HL-60/S4 (cell line): ENCODE results near the gene DLGAP1.

Experiments used
- in situ Hi-C: fragments of 300-500 bp; cut with MboI; formaldehyde crosslinking; loops from 2 replicates; pipeline ENCODE4 v1.14.3; 2022; ENCODE audit warnings: low sequenced_read_pairs

DLGAP1 gene

DNA sequence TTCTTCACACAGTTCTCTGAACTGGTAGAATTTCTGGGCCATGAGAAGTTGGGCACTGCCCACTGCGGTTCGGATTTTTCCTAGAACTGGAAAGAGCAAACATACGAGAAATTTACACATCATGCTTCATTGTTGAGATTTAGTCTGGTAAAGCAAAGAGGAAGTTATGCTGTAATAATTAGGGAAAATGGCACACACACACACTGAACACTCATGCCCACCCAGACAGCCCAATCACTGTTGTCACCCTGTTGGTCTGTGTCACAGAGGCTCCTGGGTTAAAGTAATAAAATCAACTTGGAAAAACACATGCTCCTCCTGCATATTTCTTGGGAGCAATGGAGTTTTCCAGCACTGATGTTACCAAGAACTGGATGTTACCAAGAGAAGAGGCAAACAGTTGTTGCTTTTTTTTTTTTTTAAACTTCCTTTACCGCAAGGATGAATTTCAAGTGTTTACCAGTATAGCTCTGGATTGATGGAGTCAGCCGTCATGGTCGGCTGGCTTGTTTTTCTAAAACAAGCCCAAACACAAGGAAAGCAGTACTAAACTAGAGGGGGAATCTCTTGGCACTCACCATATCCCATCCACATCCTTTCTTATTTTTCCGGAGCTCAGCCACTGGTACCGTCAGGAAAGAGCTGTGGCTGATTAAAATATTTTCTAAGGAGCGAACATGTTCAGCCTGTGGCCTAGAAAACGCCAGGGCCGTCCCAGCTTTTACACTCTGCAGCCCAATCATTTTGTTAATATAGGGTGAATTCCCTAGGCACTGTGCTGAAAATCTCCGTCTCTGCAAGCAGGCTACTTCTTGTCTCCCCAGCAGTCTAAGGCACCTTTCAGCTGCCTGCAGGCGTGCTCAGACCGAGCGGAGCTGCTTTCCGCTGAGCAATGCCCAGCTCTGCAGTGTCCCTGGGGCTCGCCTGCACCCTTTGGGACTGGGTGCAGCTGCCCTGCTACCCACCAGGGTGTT, 946.2 kb downstream of the DLGAP1 start:
- in situ Hi-C loops: no loop called here

- in situ Hi-C loops: no loop called here
Observed at GRCh38 chr18:3504637-3505036, 950.5 kb downstream of the DLGAP1 start.

DNA sequence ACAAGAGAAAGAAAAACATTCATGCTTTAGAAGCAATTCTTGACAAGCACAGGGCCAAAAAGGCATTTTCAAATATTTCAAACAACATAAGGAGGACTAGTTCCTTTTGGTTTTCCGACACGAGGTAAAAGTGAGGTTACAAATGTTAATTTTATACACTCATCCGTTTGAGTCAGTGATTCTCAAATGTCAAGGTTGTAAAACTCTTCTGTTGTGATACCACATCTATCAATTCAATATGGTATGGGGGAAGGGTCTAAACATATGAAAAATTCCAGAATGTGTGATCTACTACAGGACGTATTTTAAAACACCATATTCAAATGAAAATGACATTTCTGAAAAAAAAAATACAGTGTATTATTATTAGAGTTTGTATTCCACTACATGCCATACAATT, 952.5 kb downstream of the DLGAP1 start:
- in situ Hi-C loops: no loop called here

GRCh38 chr18:3500016-3500415, 955.1 kb downstream of the DLGAP1 start:
- in situ Hi-C loops: no loop called here

- in situ Hi-C loops: no loop called here
Observed at GRCh38 chr18:3499501-3499900, 955.6 kb downstream of the DLGAP1 start.

DNA sequence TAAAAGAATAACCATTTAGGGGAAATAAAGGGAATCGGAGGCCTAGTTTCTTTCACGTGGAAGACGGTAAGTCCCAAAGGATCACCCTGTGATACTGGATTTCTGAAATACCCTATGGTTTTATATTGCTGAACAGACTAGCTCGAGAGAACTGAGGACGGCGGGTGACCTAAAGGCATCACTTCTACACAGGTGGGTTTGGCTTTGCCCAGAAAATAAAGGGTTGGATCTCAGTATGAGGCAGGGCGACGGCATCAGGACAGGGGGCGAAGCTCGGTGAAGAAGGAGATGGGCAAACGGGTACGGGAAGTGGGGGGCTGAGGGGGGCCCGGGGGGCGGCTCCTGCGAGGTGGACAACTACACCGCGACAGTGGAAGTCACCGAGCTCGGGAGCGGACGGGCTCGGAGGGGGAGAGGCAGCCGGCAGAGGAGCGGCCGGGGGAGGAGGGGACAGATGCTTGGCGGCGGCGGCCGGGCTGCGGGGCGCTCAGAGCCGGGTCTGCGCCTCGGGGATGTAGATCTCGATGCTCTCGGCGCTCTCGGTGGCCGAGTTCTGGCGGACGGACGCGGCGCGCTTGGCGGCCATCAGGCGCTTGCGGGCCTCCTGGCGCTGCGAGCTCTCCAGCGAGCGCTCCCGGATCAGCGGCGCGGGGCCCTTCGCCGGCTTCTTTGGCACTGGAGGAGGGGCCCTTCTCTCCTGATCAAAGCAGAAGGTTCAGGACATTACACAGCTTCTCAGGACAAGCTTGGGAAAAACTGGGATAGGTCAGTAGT, 956.2 kb downstream of the DLGAP1 start:
- in situ Hi-C loops: no loop called here

- in situ Hi-C loops: no loop called here
Observed at GRCh38 chr18:3495691-3496430, 959.2 kb downstream of the DLGAP1 start.

- in situ Hi-C loops: no loop called here
Observed at GRCh38 chr18:3494569-3494968, 960.5 kb downstream of the DLGAP1 start.

GRCh38 chr18:3494245-3494526, 960.9 kb downstream of the DLGAP1 start:
- in situ Hi-C loops: no loop called here

DNA sequence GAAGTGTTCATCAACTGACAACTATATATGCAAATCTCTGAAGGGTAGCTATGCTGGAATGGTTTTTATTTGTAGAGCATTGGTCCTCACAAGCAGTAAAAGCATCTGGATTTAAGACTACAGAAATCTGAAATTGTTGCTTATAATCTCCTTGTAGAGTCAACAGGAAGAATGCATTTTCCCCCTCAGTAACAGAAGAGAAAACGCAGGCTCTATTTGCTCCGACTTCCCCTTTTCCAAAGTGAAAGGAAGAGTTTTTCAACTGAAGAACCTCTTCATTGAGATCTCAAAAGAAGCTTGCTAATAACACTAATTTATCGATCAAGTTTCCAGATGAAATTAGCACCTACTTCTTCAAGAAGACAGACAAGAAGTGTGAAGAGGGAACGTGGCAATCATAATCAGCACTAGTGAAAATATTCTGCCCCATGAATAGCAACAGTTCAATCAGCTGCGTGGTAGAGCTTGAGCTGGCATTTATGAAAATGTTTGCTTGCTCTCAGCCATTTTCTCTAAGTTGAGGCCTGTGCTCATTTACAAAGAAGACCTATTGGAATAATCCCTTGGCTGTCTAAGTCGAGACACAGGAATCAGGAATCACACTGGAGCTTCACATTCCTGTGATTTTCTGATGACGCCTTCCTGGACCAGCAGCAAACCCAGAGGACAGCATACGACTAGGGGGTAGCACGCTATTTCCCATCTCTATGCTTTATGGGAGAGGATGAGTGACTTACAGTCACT, 961.4 kb downstream of the DLGAP1 start:
- in situ Hi-C loops: no loop called here

- in situ Hi-C loops: no loop called here
Observed at GRCh38 chr18:3492721-3493120, 962.4 kb downstream of the DLGAP1 start.

- in situ Hi-C loops: no loop called here
Observed at GRCh38 chr18:3491981-3492555, 963.0 kb downstream of the DLGAP1 start.

DNA sequence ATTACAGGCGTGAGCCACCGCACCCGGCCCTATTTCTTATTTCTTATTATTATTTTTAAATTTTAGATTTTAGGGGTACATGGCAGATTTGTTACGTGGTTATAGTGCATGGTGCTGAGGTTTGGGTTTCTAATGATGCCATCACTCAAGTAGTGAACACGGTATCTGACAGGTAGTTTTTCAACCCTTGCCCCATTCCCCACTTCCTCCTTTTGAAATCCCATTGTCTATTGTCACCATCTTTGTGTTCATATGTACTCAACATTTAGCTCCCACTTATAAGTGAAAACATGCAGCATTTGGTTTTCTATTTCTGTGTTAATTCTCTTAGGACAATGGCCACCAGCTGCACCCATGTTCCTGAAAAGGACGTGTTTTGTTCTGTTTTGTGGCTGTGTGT, 965.6 kb downstream of the DLGAP1 start:
- in situ Hi-C loops: no loop called here

- in situ Hi-C loops: no loop called here
Observed at GRCh38 chr18:3486512-3486911, 968.6 kb downstream of the DLGAP1 start.

DNA sequence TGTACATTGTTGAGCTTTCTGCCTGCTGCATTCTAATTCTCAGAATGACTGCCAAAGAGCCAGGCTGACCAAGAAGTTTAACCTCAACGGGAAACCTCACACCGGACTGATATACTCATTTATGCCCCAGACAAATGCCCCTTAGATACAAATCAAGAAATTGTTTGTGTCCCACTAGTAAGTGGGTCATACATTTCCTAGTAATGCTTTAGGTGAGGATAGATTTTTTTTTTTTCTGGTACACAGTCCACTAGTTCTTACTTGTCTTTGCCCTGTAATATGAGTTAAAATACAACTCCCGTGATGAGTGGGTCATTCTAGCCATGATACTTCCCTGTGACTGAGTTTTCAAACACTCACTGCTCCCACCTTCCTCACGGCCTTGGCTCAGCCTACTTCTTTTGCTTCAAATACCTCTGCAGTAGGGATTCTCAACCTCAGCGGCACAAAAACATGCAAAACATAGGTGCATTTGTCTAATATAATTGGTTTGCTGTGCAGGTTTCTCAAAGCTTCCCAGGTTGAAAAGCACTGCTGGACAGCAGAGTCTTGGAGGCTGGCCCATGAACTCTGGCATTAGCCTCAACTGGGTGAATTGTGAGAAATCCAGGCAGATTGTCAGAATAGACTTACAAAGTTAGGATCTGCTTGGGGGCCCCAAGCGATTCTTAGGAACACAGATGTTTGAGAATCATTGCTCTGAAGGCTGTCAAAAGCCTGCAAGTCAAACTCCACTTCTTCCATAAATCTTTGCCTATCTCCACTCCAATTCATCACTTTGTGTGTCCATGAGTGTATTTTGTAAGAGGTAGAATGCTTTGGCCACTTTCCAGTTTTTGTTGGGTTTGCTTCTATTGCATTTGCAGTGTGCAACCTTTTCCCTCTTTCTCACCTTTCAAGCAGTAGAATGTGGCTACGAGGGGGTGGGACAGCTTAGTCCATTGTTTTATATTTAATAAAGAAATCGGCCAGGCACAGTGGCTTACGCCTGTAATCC, 969.7 kb downstream of the DLGAP1 start:
- in situ Hi-C loops: no loop called here

- in situ Hi-C loops: no loop called here
Observed at GRCh38 chr18:3482258-3482657, 972.8 kb downstream of the DLGAP1 start.

DNA sequence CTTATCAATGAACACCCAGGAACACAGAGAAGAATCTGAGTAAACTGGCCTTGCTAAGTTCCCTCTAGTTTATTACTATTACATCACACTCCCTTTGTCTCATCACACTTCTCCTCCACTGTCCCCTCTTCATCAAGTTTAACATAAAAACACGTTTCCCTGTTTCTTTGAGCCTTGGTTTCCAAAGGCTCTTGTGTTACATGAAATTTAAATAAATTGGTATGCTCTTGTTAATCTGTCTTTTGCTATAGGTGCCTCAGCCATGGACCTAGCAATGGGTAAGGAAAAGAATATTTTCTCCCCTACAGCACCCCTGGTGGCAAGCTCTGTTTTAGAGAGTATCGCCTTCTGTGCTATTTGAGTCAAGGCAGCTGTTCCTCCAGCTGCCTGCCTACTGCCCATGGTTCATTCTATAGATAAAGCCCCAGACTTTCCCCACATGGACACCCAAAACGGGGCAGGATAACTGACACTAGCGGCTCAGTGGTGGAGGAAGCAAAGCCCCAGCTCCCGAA, 973.4 kb downstream of the DLGAP1 start:
- in situ Hi-C loops: no loop called here

DNA sequence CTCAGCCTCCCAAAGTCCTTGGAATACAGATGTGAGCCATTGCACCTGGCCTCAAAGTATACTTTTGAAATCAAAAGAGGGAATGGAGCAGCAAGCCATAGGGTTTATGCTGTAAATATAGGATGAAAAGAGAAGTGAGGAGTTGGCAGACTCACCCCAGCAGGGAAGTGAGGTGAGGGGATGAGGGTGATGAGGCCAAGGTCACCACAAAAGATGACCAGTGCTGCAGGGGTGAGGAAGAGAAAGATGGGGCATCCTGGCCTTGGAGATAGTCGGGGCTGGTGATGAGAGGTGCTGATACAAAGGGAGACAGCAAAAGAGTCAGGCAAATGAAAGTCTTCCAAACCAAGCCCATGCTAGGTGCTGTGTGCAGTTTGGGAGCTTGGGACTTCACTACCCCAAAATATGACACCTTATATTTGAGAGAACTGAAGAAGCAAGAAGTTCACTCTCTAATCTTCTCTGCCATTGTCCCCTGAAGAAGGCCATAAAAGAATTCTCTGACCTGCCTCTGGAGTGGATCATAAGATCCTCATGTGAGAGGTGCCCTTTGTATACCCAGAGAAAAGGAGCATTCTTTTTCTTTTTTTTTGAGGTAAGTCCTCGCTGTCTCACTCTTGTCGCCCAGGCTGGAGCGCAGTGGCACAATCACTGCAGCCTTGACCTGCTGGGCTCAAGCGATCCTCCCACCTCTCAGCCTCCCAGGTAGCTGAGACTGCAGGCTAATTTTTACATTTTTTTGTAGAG, 974.1 kb downstream of the DLGAP1 start:
- in situ Hi-C loops: no loop called here
